HepG2 (cell line): Measurements from ENCODE around the gene DACT2. TPM values are rescaled to one million over a fixed set of nuclear protein-coding genes. Genes with fewer than 3 reads are reported as not detected.

Source experiments
- AKAP8 ChIP-seq: sonication (generic); formaldehyde crosslinking; IDR thresholded peaks from 2 replicates; pipeline ENCODE4 v1.5.1; 2020; ENCODE audit warnings: mild to moderate bottlenecking, missing genetic modification reagents
- DNMT1 ChIP-seq: sonication (generic); formaldehyde crosslinking; IDR thresholded peaks from 2 replicates; pipeline ENCODE4 v1.5.1; 2020; ENCODE audit warnings: mild to moderate bottlenecking, missing genetic modification reagents
- EEA1 ChIP-seq: sonication (generic); formaldehyde crosslinking; IDR thresholded peaks from 2 replicates; pipeline ENCODE4 v1.5.1; 2020; ENCODE audit warnings: mild to moderate bottlenecking, missing genetic modification reagents, borderline replicate concordance
- LCORL ChIP-seq, 2 experiments: fragments of 450-650 bp in 1 of 2; sonication (generic) in 1 of 2; formaldehyde crosslinking in 1 of 2; IDR thresholded peaks; 2 replicates each; pipeline versions ENCODE4 v1.5.0 to v1.6.1; 2017 to 2020; ENCODE audit warnings: antibody characterized with exemption in 1 of 2, missing genetic modification reagents in 1 of 2
- MED8 ChIP-seq: sonication (generic); formaldehyde crosslinking; IDR thresholded peaks from 2 replicates; pipeline ENCODE4 v1.8.1; 2023; ENCODE audit warnings: mild to moderate bottlenecking, missing genetic modification reagents; ENCODE audit not compliant: insufficient replicate concordance
- NCOA1 ChIP-seq: sonication (generic); formaldehyde crosslinking; IDR thresholded peaks from 2 replicates; pipeline ENCODE4 v1.9.0; 2021; ENCODE audit warnings: missing genetic modification reagents
- NFE2L1 ChIP-seq: sonication (generic); formaldehyde crosslinking; IDR thresholded peaks from 2 replicates; pipeline ENCODE4 v1.4.0; 2020; ENCODE audit warnings: missing genetic modification reagents, mild to moderate bottlenecking, borderline replicate concordance
- NFKB2 ChIP-seq: sonication (generic); formaldehyde crosslinking; IDR thresholded peaks from 2 replicates; pipeline ENCODE4 v1.4.0; 2020; ENCODE audit warnings: missing genetic modification reagents, borderline replicate concordance
- PAF1 ChIP-seq: IDR thresholded peaks from 2 replicates; pipeline ENCODE4 v1.6.1; 2016; ENCODE audit warnings: missing genetic modification reagents, missing compliant biosample characterization
- POLR2AphosphoS5 ChIP-seq: IDR thresholded peaks from 2 replicates; pipeline ENCODE4 v1.6.1; 2012; ENCODE audit warnings: low read depth, low read length
- RARA ChIP-seq: IDR thresholded peaks from 2 replicates; pipeline ENCODE4 v1.6.1; 2016; ENCODE audit warnings: missing genetic modification reagents, missing compliant biosample characterization
- SRF ChIP-seq: IDR thresholded peaks from 2 replicates; pipeline ENCODE4 v1.6.1; 2011; ENCODE audit warnings: mild to moderate bottlenecking, low read depth, low read length, moderate library complexity
- TEAD2 ChIP-seq: sonication (generic); formaldehyde crosslinking; IDR thresholded peaks from 2 replicates; pipeline ENCODE4 v1.9.0; 2021; ENCODE audit warnings: missing genetic modification reagents
- TP53 ChIP-seq: sonication (generic); formaldehyde crosslinking; conservative IDR thresholded peaks from 2 replicates; pipeline ENCODE4 v1.4.0; 2020; ENCODE audit warnings: missing genetic modification reagents
- YEATS2 ChIP-seq: sonication (generic); formaldehyde crosslinking; IDR thresholded peaks from 2 replicates; pipeline ENCODE4 v1.4.0; 2020; ENCODE audit warnings: missing genetic modification reagents, borderline replicate concordance
- ZFYVE20 ChIP-seq: sonication (generic); formaldehyde crosslinking; IDR thresholded peaks from 2 replicates; pipeline ENCODE4 v1.8.0; 2023; ENCODE audit warnings: low read depth, mild to moderate bottlenecking, moderate library complexity, missing genetic modification reagents, borderline replicate concordance
- ZNF121 ChIP-seq: sonication (generic); formaldehyde crosslinking; IDR thresholded peaks from 2 replicates; pipeline ENCODE4 v1.5.0; 2020; ENCODE audit warnings: mild to moderate bottlenecking, missing genetic modification reagents
- ZNF567 ChIP-seq: sonication (generic); formaldehyde crosslinking; IDR thresholded peaks from 2 replicates; pipeline ENCODE4 v1.8.1; 2023; ENCODE audit warnings: mild to moderate bottlenecking, missing genetic modification reagents, borderline replicate concordance
- ZSCAN21 ChIP-seq: sonication (generic); formaldehyde crosslinking; IDR thresholded peaks from 2 replicates; pipeline ENCODE4 v1.8.0; 2022; ENCODE audit warnings: mild to moderate bottlenecking, missing genetic modification reagents, moderate library complexity, borderline replicate concordance
- polyA plus RNA-seq, 8 experiments: library from polyadenylated mRNA; depleted of rRNA in 3 of 8; stranded (reverse) in 7 of 8; unstranded in 1 of 8; fragments of >200 nt; fragmentation: Illumina TruSeq in 4 of 8; extraction: Trizol in 4 of 8; gene quantifications; 2 replicates each; pipeline versions ENCODE4 v1.2.1 to v1.2.3, GENCODE V29; 2011 to 2016; ENCODE audit warnings: low read depth in 4 of 8, missing spikeins in 1 of 8, mixed read lengths in 1 of 8; ENCODE audit not compliant: insufficient read depth in 1 of 8
- total RNA-seq, 5 experiments: library from RNA; depleted of rRNA; stranded (reverse); fragments of >200 nt; fragmentation: Illumina TruSeq; extraction: Trizol; gene quantifications; 2 replicates each; pipeline ENCODE4 v1.2.3, GENCODE V29; 2016; ENCODE audit warnings: low read depth in 1 of 5
- TF ChIP-seq, protein P1 (sequence below): sonication (generic); formaldehyde crosslinking; IDR thresholded peaks from 2 replicates; pipeline ENCODE4 v1.8.0; 2022; ENCODE audit warnings: mild to moderate bottlenecking, missing genetic modification reagents; ENCODE audit not compliant: insufficient replicate concordance
- TF ChIP-seq, protein P2 (sequence below): sonication (generic); formaldehyde crosslinking; IDR thresholded peaks from 2 replicates; pipeline ENCODE4 v1.5.1; 2020; ENCODE audit warnings: mild to moderate bottlenecking, missing genetic modification reagents, moderate library complexity
- TF ChIP-seq, protein P3 (sequence below): sonication (generic); formaldehyde crosslinking; IDR thresholded peaks from 2 replicates; pipeline ENCODE4 v1.4.0; 2020; ENCODE audit warnings: missing genetic modification reagents, borderline replicate concordance
- TF ChIP-seq, protein P4 (sequence below): sonication (generic); formaldehyde crosslinking; IDR thresholded peaks from 2 replicates; pipeline ENCODE4 v1.5.1; 2020; ENCODE audit warnings: mild to moderate bottlenecking, missing genetic modification reagents

DACT2 gene
- total and polyA plus RNA-seq, 2 of the 13 experiments (the other 11 are each of a cell fraction or from before 2014, with no cell fraction given), result 0.15 TPM; not detected in 1

DNA sequence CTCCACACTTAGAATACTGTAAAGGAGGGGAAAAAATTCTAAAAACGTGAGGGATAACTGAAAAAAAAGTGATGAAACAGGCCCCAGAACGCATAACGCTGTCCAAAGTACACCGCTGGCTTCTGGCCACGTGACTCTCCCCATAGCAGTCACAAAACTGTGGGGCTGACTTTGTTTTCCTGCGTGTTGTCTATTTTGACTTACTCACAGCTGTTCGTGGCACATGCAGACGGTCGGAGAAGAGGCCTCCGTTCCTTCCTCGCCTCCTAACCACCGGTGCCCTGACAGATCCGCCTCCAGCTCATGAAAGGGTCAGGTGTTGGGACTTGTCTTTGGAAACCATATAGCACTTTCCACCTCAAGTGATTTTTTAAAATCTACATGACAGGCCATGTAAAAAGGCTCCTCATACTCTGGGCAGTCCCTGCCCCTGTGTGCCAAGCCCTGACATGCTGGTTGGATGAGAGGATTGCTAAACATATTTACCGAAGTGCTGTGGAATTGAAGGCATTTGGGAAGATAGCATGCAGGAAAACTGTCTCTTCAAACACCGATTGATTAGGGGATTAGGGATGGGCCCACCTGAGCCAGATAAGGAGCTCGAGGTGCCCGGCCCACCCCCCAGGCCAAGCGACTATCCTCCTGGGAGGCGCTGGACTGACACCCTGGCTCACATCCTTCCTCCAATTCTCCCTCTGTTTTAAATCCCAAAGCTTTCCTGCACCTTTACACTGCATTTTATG, 54.8 kb downstream of the DACT2 start (continued):
- TF ChIP-seq, protein P1, sequence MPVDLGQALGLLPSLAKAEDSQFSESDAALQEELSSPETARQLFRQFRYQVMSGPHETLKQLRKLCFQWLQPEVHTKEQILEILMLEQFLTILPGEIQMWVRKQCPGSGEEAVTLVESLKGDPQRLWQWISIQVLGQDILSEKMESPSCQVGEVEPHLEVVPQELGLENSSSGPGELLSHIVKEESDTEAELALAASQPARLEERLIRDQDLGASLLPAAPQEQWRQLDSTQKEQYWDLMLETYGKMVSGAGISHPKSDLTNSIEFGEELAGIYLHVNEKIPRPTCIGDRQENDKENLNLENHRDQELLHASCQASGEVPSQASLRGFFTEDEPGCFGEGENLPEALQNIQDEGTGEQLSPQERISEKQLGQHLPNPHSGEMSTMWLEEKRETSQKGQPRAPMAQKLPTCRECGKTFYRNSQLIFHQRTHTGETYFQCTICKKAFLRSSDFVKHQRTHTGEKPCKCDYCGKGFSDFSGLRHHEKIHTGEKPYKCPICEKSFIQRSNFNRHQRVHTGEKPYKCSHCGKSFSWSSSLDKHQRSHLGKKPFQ (CRISPR knock-in tag), result peak; percentile 16
- TF ChIP-seq YEATS2 (no peak; the same call in 1 of the 2 replicates), LCORL (IDR thresholded peaks at IDR 0.05) (no peak), LCORL (CRISPR knock-in tag; IDR thresholded peaks at IDR 0.05) (peak; percentile 83), ZNF567 (CRISPR knock-in tag) (no peak), DNMT1 (no peak), TEAD2 (CRISPR knock-in tag) (no peak), AKAP8 (CRISPR knock-in tag) (no peak), NFE2L1 (CRISPR knock-in tag) (no peak), PAF1 (CRISPR knock-in tag) (no peak), ZFYVE20 (no peak), RARA (CRISPR knock-in tag) (peak; percentile 65), POLR2AphosphoS5 (no peak), EEA1 (CRISPR knock-in tag) (no peak), TP53 (CRISPR knock-in tag) (no peak), MED8 (peak; percentile 55), ZNF121 (no peak), NCOA1 (CRISPR knock-in tag) (no peak), NFKB2 (CRISPR knock-in tag) (no peak), SRF (no peak), ZSCAN21 (CRISPR knock-in tag) (0 out of 2 replicates have a peak, but pooled peaks have one; percentile 56)
- TF ChIP-seq, protein P2, sequence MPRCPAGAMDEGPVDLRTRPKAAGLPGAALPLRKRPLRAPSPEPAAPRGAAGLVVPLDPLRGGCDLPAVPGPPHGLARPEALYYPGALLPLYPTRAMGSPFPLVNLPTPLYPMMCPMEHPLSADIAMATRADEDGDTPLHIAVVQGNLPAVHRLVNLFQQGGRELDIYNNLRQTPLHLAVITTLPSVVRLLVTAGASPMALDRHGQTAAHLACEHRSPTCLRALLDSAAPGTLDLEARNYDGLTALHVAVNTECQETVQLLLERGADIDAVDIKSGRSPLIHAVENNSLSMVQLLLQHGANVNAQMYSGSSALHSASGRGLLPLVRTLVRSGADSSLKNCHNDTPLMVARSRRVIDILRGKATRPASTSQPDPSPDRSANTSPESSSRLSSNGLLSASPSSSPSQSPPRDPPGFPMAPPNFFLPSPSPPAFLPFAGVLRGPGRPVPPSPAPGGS (CRISPR knock-in tag), result no peak; the same call in 1 of the 2 replicates
- TF ChIP-seq, protein P3, sequence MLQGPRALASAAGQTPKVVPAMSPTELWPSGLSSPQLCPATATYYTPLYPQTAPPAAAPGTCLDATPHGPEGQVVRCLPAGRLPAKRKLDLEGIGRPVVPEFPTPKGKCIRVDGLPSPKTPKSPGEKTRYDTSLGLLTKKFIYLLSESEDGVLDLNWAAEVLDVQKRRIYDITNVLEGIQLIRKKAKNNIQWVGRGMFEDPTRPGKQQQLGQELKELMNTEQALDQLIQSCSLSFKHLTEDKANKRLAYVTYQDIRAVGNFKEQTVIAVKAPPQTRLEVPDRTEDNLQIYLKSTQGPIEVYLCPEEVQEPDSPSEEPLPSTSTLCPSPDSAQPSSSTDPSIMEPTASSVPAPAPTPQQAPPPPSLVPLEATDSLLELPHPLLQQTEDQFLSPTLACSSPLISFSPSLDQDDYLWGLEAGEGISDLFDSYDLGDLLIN, result no peak
- TF ChIP-seq, protein P4, sequence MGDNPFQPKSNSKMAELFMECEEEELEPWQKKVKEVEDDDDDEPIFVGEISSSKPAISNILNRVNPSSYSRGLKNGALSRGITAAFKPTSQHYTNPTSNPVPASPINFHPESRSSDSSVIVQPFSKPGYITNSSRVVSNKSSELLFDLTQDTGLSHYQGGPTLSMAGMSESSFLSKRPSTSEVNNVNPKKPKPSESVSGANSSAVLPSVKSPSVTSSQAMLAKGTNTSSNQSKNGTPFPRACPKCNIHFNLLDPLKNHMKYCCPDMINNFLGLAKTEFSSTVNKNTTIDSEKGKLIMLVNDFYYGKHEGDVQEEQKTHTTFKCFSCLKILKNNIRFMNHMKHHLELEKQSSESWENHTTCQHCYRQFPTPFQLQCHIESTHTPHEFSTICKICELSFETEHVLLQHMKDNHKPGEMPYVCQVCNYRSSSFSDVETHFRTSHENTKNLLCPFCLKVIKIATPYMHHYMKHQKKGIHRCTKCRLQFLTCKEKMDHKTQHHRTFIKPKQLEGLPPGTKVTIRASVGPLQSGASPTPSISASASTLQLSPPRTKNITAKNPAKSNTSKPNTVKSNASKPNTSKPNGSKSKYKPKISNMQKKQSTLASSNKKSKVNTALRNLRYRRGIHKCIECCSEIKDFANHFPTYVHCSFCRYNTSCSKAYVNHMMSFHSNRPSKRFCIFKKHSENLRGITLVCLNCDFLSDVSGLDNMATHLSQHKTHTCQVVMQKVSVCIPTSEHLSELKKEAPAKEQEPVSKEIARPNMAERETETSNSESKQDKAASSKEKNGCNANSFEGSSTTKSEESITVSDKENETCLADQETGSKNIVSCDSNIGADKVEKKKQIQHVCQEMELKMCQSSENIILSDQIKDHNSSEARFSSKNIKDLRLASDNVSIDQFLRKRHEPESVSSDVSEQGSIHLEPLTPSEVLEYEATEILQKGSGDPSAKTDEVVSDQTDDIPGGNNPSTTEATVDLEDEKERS (CRISPR knock-in tag), result no peak
